Astrocyte (in vitro differentiated cells and primary cell): ENCODE measurements around the gene SYNGR4.

Experiments
- CTCF ChIP-seq: IDR thresholded peaks from 2 replicates; pipeline ENCODE4 v1.5.1; 2011; ENCODE audit warnings: low read depth, mild to moderate bottlenecking, inconsistent platforms, low read length, moderate library complexity; ENCODE audit not compliant: insufficient read depth
- EZH2 ChIP-seq: IDR thresholded peaks from 2 replicates; pipeline ENCODE4 v1.6.1; 2012; ENCODE audit warnings: mild to moderate bottlenecking, low read length, inconsistent platforms; ENCODE audit not compliant: insufficient read depth

DNA sequence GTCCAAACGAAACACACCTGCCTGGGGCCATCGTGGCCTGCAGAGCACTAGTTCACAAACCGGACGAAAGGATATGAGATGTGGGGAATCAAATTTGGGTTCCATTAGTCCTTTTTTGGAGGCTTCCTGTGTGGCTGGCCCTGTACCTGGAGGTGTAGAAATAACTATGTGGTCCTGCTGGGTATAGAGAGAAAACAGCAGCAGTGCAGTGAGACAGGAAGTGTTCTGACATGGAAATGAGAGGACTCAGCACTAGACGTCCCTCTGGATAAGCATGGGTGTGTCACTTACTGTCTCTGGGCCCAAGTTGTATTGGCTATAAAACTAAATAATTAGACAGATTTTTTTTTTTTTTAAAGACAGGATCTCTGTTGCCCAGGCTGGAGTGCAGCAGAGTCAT lies 14.9 kb downstream of the SYNGR4 start:
- TF ChIP-seq CTCF, result no peak
- TF ChIP-seq EZH2, result no peak
